Caco-2 (cell line): ENCODE measurements around the gene OOSP4A. TPM values are rescaled to one million over a fixed set of nuclear protein-coding genes. Genes with fewer than 3 reads are reported as not detected.

Experiments used
- BruUV-seq: library from RNA; stranded (reverse); fragments of 400-500 nt; replicated peaks from 2 replicates; lab custom pipeline; 2021; lab: Mats Ljungman, UMichigan
- CTCF ChIA-PET: fragments of 300-600 bp; sonication (Branson Sonifier 250); formaldehyde crosslinking; loops from one replicate; lab custom pipeline; 2022; ENCODE audit warnings: antibody characterized with exemption; lab: Charles Lee
- POLR2A ChIA-PET: fragments of 300-600 bp; sonication (Branson Sonifier 250); formaldehyde crosslinking; loops from one replicate; lab custom pipeline; 2022; ENCODE audit warnings: antibody characterized with exemption; lab: Charles Lee
- DNase-seq, 2 experiments: peaks; one replicate each; pipeline versions ENCODE4 v3.0.0 to v3.0.0-alpha.2; 2020 to 2022
- H3K27me3 ChIP-seq: replicated peaks from 2 replicates; pipeline ENCODE4 v1.6.0; 2011; ENCODE audit warnings: low read length; ENCODE audit not compliant: control insufficient read depth, insufficient read depth
- H3K36me3 ChIP-seq: 2 replicates; pipeline ENCODE4 v1.5.1; 2011; ENCODE audit warnings: low read length; ENCODE audit not compliant: control insufficient read depth, insufficient read depth
- H3K4me1 ChIP-seq: fragments of 250-450 bp; sonication (Bioruptor Pico); 2 replicates; pipeline ENCODE4 v1.5.1; 2020; ENCODE audit warnings: mild to moderate bottlenecking
- H3K4me3 ChIP-seq: 2 replicates; pipeline ENCODE4 v1.5.1; 2011; ENCODE audit warnings: low read depth, mild to moderate bottlenecking, control low read depth, low read length
- H3K9me3 ChIP-seq: fragments of 250-450 bp; sonication (Bioruptor Pico); 2 replicates; pipeline ENCODE4 v1.5.1; 2020; ENCODE audit warnings: mild to moderate bottlenecking, moderate library complexity
- H3K27ac Mint-ChIP-seq: one replicate; pipeline ENCODE4 v1.8.0; 2022; ENCODE audit warnings: mixed read lengths; ENCODE audit not compliant: unreplicated experiment
- H3K27me3 Mint-ChIP-seq: one replicate; pipeline ENCODE4 v1.8.0; 2022; ENCODE audit warnings: mixed read lengths; ENCODE audit not compliant: insufficient read depth, unreplicated experiment
- H3K36me3 Mint-ChIP-seq: one replicate; pipeline ENCODE4 v1.8.0; 2022; ENCODE audit warnings: mild to moderate bottlenecking, mixed read lengths; ENCODE audit not compliant: insufficient read depth, unreplicated experiment
- H3K4me1 Mint-ChIP-seq: one replicate; pipeline ENCODE4 v1.8.0; 2022; ENCODE audit warnings: low read depth, mixed read lengths; ENCODE audit not compliant: unreplicated experiment
- H3K4me3 Mint-ChIP-seq: one replicate; pipeline ENCODE4 v1.8.0; 2022; ENCODE audit warnings: mild to moderate bottlenecking, moderate library complexity, mixed read lengths; ENCODE audit not compliant: unreplicated experiment
- H3K9me3 Mint-ChIP-seq: one replicate; pipeline ENCODE4 v1.8.0; 2022; ENCODE audit warnings: mixed read lengths; ENCODE audit not compliant: unreplicated experiment
- CTCF ChIP-seq, 2 experiments: fragments of 200-600 bp in 1 of 2; IDR thresholded peaks; 1 replicate in 1 of 2; 2 replicates in 1 of 2; pipeline versions ENCODE4 v1.5.1 to v1.8.0; 2011 to 2022; ENCODE audit warnings: antibody characterized with exemption in 1 of 2, control low read depth in 1 of 2, inconsistent platforms in 1 of 2, low read depth in 1 of 2, low read length in 1 of 2, mild to moderate bottlenecking in 1 of 2, moderate library complexity in 1 of 2; ENCODE audit not compliant: insufficient read depth in 1 of 2, severe bottlenecking in 1 of 2, unreplicated experiment in 1 of 2
- intact Hi-C: fragments of 100-400 bp; cut with micrococcal nuclease; formaldehyde crosslinking; loops from one replicate; pipeline ENCODE4 v1.10.0; 2022; ENCODE audit not compliant: unreplicated experiment
- total RNA-seq: library from RNA; stranded (reverse); gene quantifications from 2 replicates; pipeline ENCODE4 v1.2.3, GENCODE V29; 2022

The OOSP4A gene
- total RNA-seq, 1 experiment from 2014 or later: not detected

- ChIA-PET CTCF (no interaction called here), POLR2A (no interaction called here)
- Mint-ChIP-seq H3K27ac (no peak overlapping the region), H3K27me3 (no peaks in the 10 kb centered on the region), H3K36me3 (no peaks in the 10 kb centered on the region), H3K9me3 (peaks cover 17% of the 10 kb centered on the region), H3K4me1 (no peaks in the 10 kb centered on the region), H3K4me3 (no peak overlapping the region)
- no peak for TF ChIP-seq CTCF (IDR thresholded peaks at IDR 0.05; ENCODE audit: insufficient read depth in 1 of 2, low read depth in 1 of 2, low read length in 1 of 2, severe bottlenecking in 1 of 2, unreplicated experiment in 1 of 2)
- Histone ChIP-seq H3K4me3 (no peak overlapping the region), H3K27me3 (no peaks in the 10 kb centered on the region), H3K4me1 (peaks cover 10% of the 10 kb centered on the region), H3K9me3 (peaks cover 10% of the 10 kb centered on the region; the same call in 1 of the 2 replicates), H3K36me3 (no peaks in the 10 kb centered on the region)
- intact Hi-C loops: loop anchor here (10.0 kb wide), 1 partner anchor 173 kb away; no protein-coding TSS in a partner anchor
- no TSS peak for BruUV-seq
- DNase-seq: no peak
Measured at GRCh38 chr11:59962107-59962482, 1.7 kb upstream of the OOSP4A start.

DNA sequence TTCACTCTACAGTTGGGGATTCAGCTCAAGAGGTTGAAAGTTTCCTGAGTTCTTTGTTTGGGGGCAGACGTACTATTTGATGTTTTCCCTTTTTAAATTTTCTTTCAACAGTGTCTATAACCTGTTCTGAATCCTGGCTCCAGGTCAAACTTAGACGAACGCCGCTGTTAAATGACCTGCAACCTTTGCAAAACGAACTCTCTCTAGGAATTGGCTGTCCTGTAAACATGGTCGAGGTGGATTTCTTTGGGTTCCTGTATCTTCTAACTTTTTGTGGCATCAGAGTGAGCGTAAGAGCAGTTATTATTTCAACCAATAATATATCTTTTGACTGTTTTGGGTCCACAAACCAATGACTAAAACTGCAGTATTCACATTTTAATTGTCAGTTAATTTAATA is 1.6 kb downstream of the OOSP4A start:
- Mint-ChIP-seq H3K36me3 (no peaks in the 10 kb centered on the region), H3K4me3 (no peak overlapping the region), H3K4me1 (no peaks in the 10 kb centered on the region), H3K9me3 (peaks cover 10% of the 10 kb centered on the region), H3K27ac (no peak overlapping the region), H3K27me3 (no peaks in the 10 kb centered on the region)
- DNase-seq: no peak
- POLR2A ChIA-PET: no interaction called here
- BruUV-seq: no TSS peak
- intact Hi-C loops: loop anchor here (10.0 kb wide), 1 partner anchor 169 kb away; no protein-coding TSS in a partner anchor
- Histone ChIP-seq H3K4me3 (no peak overlapping the region), H3K27me3 (no peaks in the 10 kb centered on the region), H3K36me3 (no peaks in the 10 kb centered on the region), H3K4me1 (peaks cover 6% of the 10 kb centered on the region), H3K9me3 (peaks cover 10% of the 10 kb centered on the region; the same call in 1 of the 2 replicates)
- CTCF ChIA-PET: no interaction called here
- TF ChIP-seq CTCF (IDR thresholded peaks at IDR 0.05; ENCODE audit: insufficient read depth in 1 of 2, low read depth in 1 of 2, low read length in 1 of 2, severe bottlenecking in 1 of 2, unreplicated experiment in 1 of 2): no peak

DNA sequence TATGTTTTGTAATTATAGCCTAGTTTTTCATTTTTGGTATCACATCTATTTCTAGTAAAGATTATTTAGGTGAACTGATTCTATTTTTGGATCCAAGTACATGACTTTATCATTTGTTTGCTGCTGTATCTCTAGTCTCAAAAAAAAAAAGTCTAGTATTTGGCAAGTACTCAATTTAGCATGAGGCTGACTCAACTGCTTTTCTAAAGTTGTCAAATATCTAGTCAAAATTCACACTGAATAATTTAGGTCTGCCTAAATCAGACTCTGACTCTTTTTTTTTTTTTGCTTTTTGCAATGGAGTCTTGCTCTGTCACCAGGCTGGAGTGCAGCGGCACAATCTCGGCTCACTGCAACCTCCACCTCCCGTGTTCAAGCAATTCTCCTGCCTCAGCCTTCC is 2.4 kb downstream of the OOSP4A start:
- CTCF ChIA-PET: no interaction called here
- no peak for DNase-seq
- H3K36me3 ChIP-seq: no peaks in the 10 kb centered on the region
- no peaks in the 10 kb centered on the region for H3K27me3 ChIP-seq
- POLR2A ChIA-PET: no interaction called here
- H3K4me1 Mint-ChIP-seq: no peaks in the 10 kb centered on the region
- no peak overlapping the region for H3K27ac Mint-ChIP-seq
- H3K9me3 Mint-ChIP-seq: peaks cover 10% of the 10 kb centered on the region
- no peaks in the 10 kb centered on the region for H3K27me3 Mint-ChIP-seq
- no peak for TF ChIP-seq CTCF (IDR thresholded peaks at IDR 0.05; ENCODE audit: insufficient read depth in 1 of 2, low read depth in 1 of 2, low read length in 1 of 2, severe bottlenecking in 1 of 2, unreplicated experiment in 1 of 2)
- H3K4me3 Mint-ChIP-seq: no peak overlapping the region
- H3K9me3 ChIP-seq: peaks cover 6% of the 10 kb centered on the region; the same call in 1 of the 2 replicates
- BruUV-seq: no TSS peak
- no peaks in the 10 kb centered on the region for H3K36me3 Mint-ChIP-seq
- no peak overlapping the region for H3K4me3 ChIP-seq
- H3K4me1 ChIP-seq: no peaks in the 10 kb centered on the region
- intact Hi-C loops: loop anchor here (10.0 kb wide), 1 partner anchor 169 kb away; no protein-coding TSS in a partner anchor
